ENCODE data around the gene HSPB2. TPM values are rescaled to one million over a fixed set of nuclear protein-coding genes. Genes with fewer than 3 reads are reported as not detected.
"Not testable (repeated sequence)": the region's sequence is repeated elsewhere in the genome, so short reads cannot be mapped to it uniquely, and the experiment has no call there.

Gene HSPB2
- total RNA-seq, result 3.9 TPM

DNA sequence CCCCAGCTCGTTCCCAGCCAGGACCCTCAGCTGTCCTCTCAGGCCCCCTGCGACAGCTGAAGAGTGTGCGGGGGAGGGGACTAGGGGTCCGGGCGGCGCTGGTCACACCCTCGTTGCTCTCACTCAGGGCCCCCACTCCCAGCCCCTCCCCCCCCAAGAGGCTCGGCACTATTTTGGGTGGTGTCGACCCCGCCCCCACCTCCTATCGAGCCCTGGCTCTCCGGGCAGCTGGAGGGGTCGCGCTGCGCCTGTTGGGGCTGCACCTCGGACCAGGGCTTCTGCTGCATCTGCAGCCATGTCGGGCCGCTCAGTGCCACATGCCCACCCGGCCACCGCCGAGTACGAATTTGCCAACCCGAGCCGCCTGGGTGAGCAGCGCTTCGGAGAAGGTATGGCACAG lies at the start of gene HSPB2:
TSS of gene HSPB2 (plus strand) at position 200 of the 400 bp plus-strand sequence. CDS start at position 296, 96 bp downstream.
- DNase-seq (ENCODE audit: low spot score), result no peak

- DNase-seq (ENCODE audit: low spot score), result no peak
These were observed 42.4 kb upstream of the HSPB2 start for GRCh38 chr11:111870113-111870512.

DNA sequence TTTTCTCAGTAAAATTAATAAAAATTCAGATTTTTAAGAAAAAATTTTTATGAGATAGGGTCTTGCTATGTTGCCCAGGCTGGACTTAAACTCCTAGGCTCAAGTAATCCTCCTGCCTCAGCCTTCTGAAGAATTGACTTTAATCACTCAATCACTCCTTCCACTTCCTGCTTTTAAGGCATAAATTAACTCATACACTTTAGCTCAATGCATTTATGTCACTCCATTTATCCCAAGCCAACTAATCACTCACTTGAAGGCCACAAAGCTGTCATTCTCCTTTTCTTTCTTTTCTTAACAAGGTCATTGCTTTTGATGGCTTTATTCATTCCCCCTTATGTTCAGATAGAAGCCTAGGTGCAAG lies 42.0 kb upstream of the HSPB2 start:
- no peak for DNase-seq (ENCODE audit: low spot score)

DNA sequence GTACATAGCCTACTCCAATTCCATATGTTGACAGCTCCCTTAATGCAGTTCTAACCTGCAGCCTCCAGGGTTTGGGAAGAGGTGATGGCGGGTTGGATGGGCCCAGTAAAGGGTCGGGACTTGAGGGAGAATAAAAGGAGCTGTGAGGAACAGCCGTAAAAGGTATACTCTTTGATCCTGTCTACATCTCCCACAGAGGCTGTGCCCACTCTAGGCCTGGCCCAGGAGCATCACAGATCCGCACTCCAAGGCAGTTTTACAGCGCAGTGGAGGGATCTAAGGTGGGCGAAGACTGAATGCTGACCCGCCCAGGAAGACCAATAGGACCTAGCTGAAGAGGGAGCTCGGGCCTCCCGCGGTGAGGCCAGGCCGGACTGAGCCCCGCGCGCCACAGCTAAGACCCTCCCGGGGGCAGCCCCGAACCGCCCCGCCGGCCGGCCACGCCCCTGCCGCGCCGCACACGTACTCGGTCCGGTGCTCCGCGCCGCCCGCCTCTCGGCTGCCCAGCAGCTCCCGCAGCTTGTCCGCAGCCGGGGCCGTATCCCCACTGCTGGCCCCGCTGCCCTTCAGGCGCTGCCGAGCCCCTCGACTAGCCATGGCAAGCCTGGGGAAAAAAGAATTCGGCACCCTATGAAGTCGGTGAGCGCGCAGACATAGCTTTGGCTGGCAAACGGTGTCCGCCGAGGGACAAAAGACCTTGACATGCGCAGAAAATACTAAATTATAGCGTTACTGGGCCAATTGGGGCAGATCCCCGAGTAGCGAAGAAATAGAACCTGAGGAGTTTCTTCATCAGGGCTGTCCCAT lies 41.4 kb upstream of the HSPB2 start, which contains the start of gene ALG9:
TSS of gene ALG9 (minus strand) at position 696 of the 807 bp plus-strand sequence. CDS start at position 597, 99 bp downstream.
- peak; percentile 88 for DNase-seq (ENCODE audit: low spot score)

DNA sequence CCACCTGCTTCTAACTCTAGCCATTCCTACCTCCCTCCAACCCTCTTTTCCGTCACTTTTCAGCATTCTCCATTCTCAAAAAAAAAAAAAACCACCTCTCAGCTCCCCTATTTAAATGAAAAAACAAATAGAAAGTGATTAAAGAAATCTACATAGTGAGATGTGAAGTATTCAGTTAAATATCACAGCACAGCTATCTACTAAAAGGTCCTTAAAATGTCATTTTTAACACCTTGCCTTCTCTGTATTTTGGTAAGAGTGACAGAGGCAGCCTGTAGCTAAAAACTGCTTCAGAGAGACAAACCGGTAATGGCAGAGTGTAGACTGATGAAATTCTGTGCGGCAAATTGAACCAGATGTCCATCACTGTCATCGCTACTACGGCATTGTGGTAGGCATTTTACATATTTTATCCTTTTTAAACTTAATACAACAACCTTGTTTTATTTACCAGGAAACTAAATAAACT lies 40.8 kb upstream of the HSPB2 start:
- no peak for DNase-seq (ENCODE audit: low spot score)

- no peak for DNase-seq (ENCODE audit: low spot score)
These were observed 34.1 kb upstream of the HSPB2 start for GRCh38 chr11:111878385-111878848.

GRCh38 chr11:111878849-111879636 lies 33.5 kb upstream of the HSPB2 start, which contains the start of the genes CFAP68 and FDXACB1:
TSS of gene CFAP68 (plus strand) at chr11:111879541. CDS start at chr11:111879561, 20 bp downstream.
TSS of gene FDXACB1 (minus strand) at chr11:111879165. CDS start at chr11:111879132, 33 bp downstream.
- DNase-seq (ENCODE audit: low spot score), result peak; percentile 98

- DNase-seq (ENCODE audit: low spot score), result no peak
These were observed 32.9 kb upstream of the HSPB2 start for GRCh38 chr11:111879637-111879960.

DNA sequence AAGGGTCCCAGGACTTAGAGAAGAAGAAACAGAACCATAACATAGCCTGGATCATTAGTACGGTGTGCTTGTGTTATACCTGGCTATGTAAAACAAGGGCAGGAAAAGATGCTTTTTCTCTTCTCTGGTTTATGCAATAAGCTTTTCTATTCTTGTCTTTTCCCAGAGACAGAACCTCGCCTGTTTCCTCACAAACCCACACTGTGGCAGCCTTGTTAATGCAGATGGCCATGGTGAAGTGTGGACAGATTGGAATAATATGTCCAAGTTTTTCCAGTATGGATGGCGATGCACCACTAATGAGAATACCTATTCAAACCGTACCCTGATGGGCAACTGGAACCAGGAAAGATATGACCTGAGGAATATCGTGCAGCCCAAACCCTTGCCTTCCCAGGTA lies 30.3 kb upstream of the HSPB2 start:
- no peak for DNase-seq (ENCODE audit: low spot score)

- not testable (repeated sequence) for DNase-seq (ENCODE audit: low spot score)
These were observed 27.5 kb upstream of the HSPB2 start for GRCh38 chr11:111885053-111885452.

DNA sequence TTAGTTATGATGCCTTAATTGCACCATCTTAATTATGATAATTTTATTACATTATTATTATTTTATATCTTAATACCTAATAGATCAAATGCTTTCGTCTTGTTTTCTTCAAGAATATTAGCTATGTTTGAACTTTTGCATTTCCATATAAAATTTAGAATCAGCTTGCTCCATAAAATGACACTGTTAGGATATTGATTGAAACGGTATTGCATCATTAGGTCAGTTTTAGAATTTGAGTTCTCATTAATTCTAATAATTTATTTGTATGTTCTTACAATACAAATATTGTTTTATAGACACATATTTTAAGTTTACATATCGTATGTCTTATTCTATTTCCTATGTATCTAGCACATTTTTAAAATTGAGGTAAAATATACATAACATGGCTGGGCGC lies 26.5 kb upstream of the HSPB2 start:
- no peak for DNase-seq (ENCODE audit: low spot score)

DNA sequence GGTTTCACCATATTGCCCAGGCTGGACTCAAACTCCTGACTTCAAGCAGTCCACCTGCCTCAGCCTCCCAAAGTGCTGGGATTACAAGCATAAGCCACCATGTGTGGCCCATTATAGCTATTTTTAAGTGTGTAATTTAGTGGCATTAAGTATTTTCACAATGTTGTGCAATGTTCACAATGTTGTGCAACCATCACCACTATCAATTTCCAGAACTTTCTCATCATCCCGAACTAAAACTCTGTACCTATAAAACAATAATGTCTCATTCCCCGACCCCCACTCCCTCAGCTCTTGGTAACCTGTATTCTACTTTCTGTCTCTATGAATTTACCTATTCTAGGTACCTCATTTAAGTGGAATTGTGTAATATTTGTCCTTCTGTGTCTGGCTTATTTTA lies 25.7 kb upstream of the HSPB2 start:
- no peak for DNase-seq (ENCODE audit: low spot score)

DNA sequence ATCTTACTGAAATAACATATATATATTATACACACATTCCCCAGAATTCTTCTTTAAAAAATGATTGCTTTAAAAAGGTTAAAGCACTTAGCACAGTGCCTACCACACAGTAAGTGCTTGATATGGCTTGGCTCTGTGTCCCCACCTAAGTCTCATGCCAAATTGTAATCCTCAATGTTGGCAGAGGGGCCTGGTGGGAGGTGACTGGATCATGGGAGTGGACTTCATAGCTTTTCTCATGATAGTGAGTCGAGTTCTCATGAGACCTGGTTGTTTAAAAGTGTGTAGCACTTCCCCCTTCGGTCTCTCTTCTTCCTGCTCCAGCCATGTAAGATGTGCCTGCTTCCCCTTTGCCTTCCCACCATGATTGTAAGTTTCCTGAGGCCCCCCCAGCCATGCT lies 7.1 kb upstream of the HSPB2 start:
- DNase-seq (ENCODE audit: low spot score), result no peak

DNA sequence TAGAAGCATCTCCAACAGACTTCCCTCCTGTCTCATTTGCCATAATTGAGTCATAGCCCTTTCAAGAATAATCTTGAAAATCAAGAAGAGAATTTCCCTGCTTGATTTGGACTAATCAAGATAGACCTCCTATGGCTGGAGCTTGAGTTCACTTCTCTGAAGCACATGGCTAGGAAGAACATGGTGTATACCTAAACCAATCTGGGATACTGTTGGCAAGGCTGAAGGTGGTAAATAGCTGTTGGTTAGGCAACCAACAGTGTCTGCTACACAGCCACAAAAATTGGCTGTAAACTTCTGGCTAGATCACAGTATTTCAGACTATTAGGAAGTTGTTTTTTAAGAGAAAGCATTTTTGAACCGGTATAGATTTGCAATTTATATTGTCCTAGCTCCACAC lies 5.9 kb upstream of the HSPB2 start:
- no peak for DNase-seq (ENCODE audit: low spot score)

GRCh38 chr11:111908639-111909305 lies 3.8 kb upstream of the HSPB2 start:
- DNase-seq (ENCODE audit: low spot score), result no peak

DNA sequence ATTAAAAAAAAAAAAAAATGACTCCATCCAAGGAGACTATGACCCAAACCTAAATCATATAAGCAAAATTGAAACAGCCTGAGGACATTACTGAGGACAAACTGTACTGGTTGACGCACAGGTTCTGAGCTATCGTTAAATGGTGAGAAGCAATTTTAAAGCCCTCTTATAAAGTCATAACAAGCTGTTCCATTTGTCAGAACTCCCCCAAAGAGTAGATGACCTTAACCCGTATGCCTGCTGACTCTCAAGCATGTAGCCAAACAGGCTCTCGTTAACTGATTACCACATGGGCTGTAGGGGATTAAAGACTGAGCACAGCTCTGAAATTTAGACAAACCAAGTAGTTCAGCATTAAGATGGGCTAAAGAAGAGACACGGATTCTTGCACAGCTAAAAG lies 3.2 kb upstream of the HSPB2 start:
- no peak for DNase-seq (ENCODE audit: low spot score)

- no peak for DNase-seq (ENCODE audit: low spot score)
These were observed 1.6 kb upstream of the HSPB2 start for GRCh38 chr11:111910676-111911562.

DNA sequence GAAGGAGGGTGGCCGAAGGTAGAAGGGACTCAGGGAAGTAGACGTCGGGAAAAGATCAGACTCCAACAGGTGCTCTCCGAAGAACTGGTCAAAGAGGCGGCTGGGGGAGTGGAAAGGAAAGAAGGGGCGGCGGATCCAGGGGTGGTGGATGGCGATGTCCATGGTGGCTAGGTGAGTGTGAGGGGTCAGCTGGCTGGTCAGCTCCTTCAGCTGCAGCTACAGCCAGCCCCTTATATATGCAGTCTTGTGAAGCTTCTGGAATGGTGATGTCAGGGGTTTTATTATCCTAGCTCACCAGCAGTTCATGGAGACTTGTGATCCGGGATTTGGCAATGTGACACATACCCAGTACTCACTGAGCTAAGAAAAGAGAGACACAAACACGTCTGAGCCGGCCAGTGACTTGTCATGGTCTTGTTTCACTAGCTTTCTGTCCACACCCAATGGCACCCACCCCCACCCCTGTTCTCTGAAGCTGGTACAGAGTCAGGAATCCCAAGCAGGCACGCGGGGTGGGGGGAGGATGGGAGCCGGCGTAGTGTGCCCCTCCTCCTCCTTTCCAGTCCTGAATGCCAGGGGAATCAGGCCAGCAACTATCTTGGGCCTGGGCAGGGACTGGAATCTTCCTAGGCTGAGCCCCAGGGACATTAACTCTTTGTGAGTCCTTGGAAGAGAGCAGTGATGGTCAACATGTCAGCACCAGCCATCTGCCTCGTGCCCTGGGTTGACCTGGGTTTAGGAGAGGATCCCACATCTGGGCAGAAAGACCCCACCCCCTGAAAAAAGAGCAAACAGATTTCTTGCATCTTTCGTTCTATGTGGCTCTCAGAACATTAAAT lies 752 bp upstream of the HSPB2 start, which contains the start of gene CRYAB:
TSS of gene CRYAB (minus strand) at position 208 of the 839 bp plus-strand sequence. CDS start at position 162, 46 bp downstream.
- DNase-seq (ENCODE audit: low spot score), result peak; percentile 67

- DNase-seq (ENCODE audit: low spot score), result no peak
These were observed 712 bp downstream of the HSPB2 start for GRCh38 chr11:111913031-111913861.
